ENCODE measurements around the gene TMEM40. TPM values are rescaled to one million over a fixed set of nuclear protein-coding genes. Genes with fewer than 3 reads are reported as not detected.

The TMEM40 gene
- total and polyA plus RNA-seq, 2 experiments from 2014 or later: 0.14 to 0.48 TPM

DNA sequence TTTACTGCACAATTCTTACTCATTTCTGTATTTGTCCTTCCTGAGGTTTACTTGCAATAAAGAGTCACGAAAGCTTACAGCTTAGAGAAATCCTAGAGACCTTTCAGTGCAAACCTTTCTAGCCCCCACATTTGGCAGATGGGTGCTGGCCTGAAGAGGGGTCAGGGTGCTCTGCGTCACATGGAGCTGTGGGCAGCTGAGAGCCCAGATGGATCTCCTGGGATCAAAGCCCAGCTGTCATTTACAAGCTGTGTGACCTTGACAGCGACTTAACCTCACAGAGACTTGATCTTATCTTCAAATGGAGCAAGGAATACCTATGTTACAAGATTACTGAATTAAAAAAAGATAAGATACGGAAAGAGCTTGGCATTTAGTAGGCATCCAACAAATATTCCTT is 71.1 kb downstream of the TMEM40 start (continued):
- no peak for TF ChIP-seq ZNF331 (CRISPR knock-in tag; IDR thresholded peaks at IDR 0.05; ENCODE audit: low read depth)

DNA sequence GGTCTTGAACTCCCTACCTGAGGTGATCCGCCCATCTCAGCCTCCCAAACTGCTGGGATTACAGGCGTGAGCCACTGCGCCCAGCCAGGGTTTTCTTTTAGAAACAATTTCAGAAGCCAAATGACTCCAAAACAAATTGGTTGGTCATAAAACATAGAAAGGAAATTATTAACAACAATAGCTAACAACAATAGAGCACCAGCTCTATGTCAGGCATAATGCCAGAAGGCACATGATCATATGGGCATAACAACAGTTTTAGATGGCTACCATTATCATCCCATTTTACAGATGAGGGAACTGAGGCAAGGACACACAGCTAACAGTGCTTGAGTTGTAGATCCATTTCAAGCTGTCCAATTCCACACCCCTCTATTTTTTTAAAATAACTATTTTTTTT is 73.0 kb downstream of the TMEM40 start:
- Histone ChIP-seq H4K20me1 (replicated peaks; ENCODE audit: insufficient read depth) (no peaks in the 10 kb centered on the region), H3K4me1 (ENCODE audit: insufficient read depth) (no peaks in the 10 kb centered on the region), H2AFZ (no peak overlapping the region), H3F3A (replicated peaks; ENCODE audit: low read depth) (no peaks in the 10 kb centered on the region), H3K36me3 (ENCODE audit: insufficient read depth) (no peaks in the 10 kb centered on the region), H3K9me2 (ENCODE audit: insufficient read depth) (no peaks in the 10 kb centered on the region), H3K79me2 (replicated peaks; ENCODE audit: insufficient read depth) (no peaks in the 10 kb centered on the region), H3K27ac (ENCODE audit: low read depth) (no peak overlapping the region), H3K4me2 (no peak overlapping the region), H3K4me3 (no peak overlapping the region), H3K27me3 (ENCODE audit: insufficient read depth) (no peaks in the 10 kb centered on the region)
- Mint-ChIP-seq H3K27ac (no peak overlapping the region), H3K27me3 (ENCODE audit: insufficient read depth, low read depth, poor library complexity) (peaks cover 2% of the 10 kb centered on the region), H3K4me1 (peaks cover 4% of the 10 kb centered on the region; the same call in 2 of the 3 replicates), H3K4me3 (no peak overlapping the region), H3K9me3 (no peaks in the 10 kb centered on the region; the same call in 2 of the 3 replicates), H3K36me3 (ENCODE audit: low read depth) (no peaks in the 10 kb centered on the region)
- DNase-seq (ENCODE audit: low spot score) (no peak), ATAC-seq (no peak)
- TF ChIP-seq, protein P1, sequence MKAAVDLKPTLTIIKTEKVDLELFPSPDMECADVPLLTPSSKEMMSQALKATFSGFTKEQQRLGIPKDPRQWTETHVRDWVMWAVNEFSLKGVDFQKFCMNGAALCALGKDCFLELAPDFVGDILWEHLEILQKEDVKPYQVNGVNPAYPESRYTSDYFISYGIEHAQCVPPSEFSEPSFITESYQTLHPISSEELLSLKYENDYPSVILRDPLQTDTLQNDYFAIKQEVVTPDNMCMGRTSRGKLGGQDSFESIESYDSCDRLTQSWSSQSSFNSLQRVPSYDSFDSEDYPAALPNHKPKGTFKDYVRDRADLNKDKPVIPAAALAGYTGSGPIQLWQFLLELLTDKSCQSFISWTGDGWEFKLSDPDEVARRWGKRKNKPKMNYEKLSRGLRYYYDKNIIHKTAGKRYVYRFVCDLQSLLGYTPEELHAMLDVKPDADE (IDR thresholded peaks at IDR 0.05): no peak
- TF ChIP-seq EZH2phosphoT487 (IDR thresholded peaks at IDR 0.05; ENCODE audit: unreplicated experiment) (no peak), STAT1 (IDR thresholded peaks at IDR 0.05; ENCODE audit: unreplicated experiment) (no peak)
- TF ChIP-seq, protein P2, sequence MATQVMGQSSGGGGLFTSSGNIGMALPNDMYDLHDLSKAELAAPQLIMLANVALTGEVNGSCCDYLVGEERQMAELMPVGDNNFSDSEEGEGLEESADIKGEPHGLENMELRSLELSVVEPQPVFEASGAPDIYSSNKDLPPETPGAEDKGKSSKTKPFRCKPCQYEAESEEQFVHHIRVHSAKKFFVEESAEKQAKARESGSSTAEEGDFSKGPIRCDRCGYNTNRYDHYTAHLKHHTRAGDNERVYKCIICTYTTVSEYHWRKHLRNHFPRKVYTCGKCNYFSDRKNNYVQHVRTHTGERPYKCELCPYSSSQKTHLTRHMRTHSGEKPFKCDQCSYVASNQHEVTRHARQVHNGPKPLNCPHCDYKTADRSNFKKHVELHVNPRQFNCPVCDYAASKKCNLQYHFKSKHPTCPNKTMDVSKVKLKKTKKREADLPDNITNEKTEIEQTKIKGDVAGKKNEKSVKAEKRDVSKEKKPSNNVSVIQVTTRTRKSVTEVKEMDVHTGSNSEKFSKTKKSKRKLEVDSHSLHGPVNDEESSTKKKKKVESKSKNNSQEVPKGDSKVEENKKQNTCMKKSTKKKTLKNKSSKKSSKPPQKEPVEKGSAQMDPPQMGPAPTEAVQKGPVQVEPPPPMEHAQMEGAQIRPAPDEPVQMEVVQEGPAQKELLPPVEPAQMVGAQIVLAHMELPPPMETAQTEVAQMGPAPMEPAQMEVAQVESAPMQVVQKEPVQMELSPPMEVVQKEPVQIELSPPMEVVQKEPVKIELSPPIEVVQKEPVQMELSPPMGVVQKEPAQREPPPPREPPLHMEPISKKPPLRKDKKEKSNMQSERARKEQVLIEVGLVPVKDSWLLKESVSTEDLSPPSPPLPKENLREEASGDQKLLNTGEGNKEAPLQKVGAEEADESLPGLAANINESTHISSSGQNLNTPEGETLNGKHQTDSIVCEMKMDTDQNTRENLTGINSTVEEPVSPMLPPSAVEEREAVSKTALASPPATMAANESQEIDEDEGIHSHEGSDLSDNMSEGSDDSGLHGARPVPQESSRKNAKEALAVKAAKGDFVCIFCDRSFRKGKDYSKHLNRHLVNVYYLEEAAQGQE (IDR thresholded peaks at IDR 0.05; ENCODE audit: unreplicated experiment): no peak

Other genes with a start within 250 kb of the TMEM40 start
- gene MKRN2OS, start 213.8 kb downstream of the TMEM40 start, total RNA-seq (2014; rRNA removed; shearing (Covaris generic)): not detected in 2 replicates
- 0.55 and 0.59 TPM in 2 replicates for gene MKRN2OS, start 213.8 kb downstream of the TMEM40 start, polyA plus RNA-seq (2016; fragmentation: Nextera tagmentation; extraction: Ambion mirVana)
- 21.6 and 24.6 TPM in 2 replicates for gene MKRN2, start 202.2 kb downstream of the TMEM40 start, total RNA-seq (2014; rRNA removed; shearing (Covaris generic))
- gene MKRN2, start 202.2 kb downstream of the TMEM40 start, polyA plus RNA-seq (2016; fragmentation: Nextera tagmentation; extraction: Ambion mirVana): 9.1 and 11.4 TPM in 2 replicates
- gene RAF1, start 95.1 kb downstream of the TMEM40 start, total RNA-seq (2014; rRNA removed; shearing (Covaris generic)): 123 and 135 TPM in 2 replicates
- gene RAF1, start 95.1 kb downstream of the TMEM40 start, polyA plus RNA-seq (2016; fragmentation: Nextera tagmentation; extraction: Ambion mirVana): 35.6 and 39.5 TPM in 2 replicates
- 16.5 and 20.5 TPM in 2 replicates for gene CAND2, start 37.4 kb upstream of the TMEM40 start, total RNA-seq (2014; rRNA removed; shearing (Covaris generic))
- 4.5 and 5.6 TPM in 2 replicates for gene CAND2, start 37.4 kb upstream of the TMEM40 start, polyA plus RNA-seq (2016; fragmentation: Nextera tagmentation; extraction: Ambion mirVana)
- 561 and 772 TPM in 2 replicates for gene RPL32, start 82.3 kb upstream of the TMEM40 start, total RNA-seq (2014; rRNA removed; shearing (Covaris generic))
- 2,550 and 2,858 TPM in 2 replicates for gene RPL32, start 82.3 kb upstream of the TMEM40 start, polyA plus RNA-seq (2016; fragmentation: Nextera tagmentation; extraction: Ambion mirVana)

Data from GM23338 (cell line).